AG10803 (cell line): ENCODE measurements around the gene RCC1.
"Not testable (repeated sequence)": the region's sequence is repeated elsewhere in the genome, so short reads cannot be mapped to it uniquely, and the experiment has no call there.

Experiments
- DNase-seq: peaks from one replicate; pipeline ENCODE4 v3.0.0; 2010; ENCODE audit warnings: low read depth
- H3K4me3 ChIP-seq: 2 replicates; pipeline ENCODE4 v1.5.1; 2011; ENCODE audit warnings: mild to moderate bottlenecking, low read length, control low read depth
- TF ChIP-seq, protein P1 (sequence below): conservative IDR thresholded peaks from 2 replicates; pipeline ENCODE4 v1.5.1; 2011; ENCODE audit warnings: mild to moderate bottlenecking, low read length, control low read depth, inconsistent platforms

The RCC1 gene

DNA sequence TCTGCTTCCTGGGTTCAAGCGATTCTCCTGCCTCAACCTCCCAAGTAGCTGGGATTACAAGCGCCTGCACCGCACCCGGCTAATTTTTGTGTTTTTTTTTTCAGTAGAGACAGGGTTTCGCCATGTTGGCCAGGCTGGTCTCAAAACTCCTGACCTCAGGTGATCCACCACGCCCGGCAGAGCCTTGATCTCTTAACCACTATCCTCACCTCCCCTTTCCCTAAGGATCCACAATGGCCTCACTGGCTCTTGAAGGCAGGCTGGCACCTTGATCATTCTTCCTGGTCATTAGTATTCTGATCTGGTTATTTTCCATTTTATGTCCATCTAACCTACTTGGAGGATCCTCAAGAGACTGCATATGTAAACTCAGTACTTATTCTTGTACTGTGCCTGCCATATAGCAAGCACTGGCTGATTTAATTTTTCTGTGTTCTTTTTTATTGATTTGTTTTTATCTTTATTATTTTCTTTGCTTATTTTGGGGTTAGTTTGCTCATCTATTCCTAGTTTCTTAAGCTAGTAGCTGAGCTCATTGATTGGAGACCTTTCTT is 6.3 kb downstream of the RCC1 start:
- TF ChIP-seq, protein P1, sequence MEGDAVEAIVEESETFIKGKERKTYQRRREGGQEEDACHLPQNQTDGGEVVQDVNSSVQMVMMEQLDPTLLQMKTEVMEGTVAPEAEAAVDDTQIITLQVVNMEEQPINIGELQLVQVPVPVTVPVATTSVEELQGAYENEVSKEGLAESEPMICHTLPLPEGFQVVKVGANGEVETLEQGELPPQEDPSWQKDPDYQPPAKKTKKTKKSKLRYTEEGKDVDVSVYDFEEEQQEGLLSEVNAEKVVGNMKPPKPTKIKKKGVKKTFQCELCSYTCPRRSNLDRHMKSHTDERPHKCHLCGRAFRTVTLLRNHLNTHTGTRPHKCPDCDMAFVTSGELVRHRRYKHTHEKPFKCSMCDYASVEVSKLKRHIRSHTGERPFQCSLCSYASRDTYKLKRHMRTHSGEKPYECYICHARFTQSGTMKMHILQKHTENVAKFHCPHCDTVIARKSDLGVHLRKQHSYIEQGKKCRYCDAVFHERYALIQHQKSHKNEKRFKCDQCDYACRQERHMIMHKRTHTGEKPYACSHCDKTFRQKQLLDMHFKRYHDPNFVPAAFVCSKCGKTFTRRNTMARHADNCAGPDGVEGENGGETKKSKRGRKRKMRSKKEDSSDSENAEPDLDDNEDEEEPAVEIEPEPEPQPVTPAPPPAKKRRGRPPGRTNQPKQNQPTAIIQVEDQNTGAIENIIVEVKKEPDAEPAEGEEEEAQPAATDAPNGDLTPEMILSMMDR, result no peak
- H3K4me3 ChIP-seq, result no peak overlapping the region

DNA sequence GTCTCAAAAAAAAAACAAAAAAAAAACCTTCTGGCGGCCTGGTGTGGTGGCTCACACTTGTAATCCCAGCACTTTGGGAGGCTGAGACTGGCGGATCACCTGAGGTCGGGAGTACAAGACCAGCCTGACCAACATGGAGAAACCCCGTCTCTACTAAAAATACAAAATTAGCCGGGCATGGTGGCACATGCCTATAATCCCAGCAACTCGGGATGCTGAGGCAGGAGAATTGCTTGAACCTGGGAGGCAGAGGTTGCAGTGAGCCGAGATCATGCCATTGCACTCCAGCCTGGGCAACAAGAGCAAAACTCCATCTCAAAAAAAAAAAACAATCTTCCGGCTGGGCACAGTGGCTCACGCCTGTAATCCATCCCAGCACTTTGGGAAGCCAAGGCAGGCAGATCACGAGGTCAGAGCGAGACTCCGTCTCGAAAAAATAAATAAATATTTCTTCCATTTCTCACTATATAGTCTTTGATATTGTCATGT is 8.6 kb downstream of the RCC1 start:
- DNase-seq, result not testable (repeated sequence)

More for the DNA sequence above, 6.3 kb downstream of the RCC1 start:
- no peak for DNase-seq

DNA sequence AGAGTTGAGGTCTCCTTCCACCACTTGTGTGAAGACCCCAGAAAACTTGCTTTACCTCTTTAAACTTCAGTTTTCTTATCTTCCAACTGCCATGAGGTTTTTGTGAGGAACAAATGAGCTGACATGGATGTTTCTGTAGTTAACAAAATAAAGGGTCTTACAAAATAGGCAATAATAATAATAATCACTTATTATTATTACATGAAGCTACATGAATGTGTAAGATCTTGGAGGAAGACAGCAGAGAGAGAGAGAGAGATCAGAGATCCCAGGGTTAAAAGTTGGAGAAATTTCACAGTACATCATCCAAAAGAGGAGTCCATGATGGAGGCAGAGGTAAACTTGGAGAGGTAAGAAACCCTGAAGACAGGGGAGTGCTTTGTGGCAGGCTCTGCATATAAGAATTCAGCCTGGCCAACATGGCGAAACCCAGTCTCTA is 10.7 kb downstream of the RCC1 start:
- H3K4me3 ChIP-seq, result no peak overlapping the region
- TF ChIP-seq, protein P1, result no peak
- DNase-seq, result no peak

More for the DNA sequence above, 8.6 kb downstream of the RCC1 start:
- not testable (repeated sequence) for H3K4me3 ChIP-seq

DNA sequence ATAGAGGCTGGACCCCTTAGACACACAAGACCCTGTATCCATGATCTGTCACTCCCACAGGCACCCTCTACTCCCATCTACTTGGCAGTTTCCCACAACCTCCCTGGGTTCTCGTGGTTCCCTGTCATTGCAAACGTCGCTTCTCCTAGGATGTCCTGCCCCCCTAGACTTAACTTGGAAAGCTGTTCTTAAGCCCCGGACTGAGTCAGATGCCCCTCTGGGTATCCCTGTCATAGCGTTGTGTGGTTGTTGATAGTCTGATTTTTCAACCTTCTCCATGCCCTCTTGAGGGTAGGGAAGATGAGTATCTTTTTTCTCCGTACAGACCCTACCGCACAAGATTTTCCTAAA is 11.8 kb downstream of the RCC1 start:
- DNase-seq, result no peak
- TF ChIP-seq, protein P1, result no peak

DNA sequence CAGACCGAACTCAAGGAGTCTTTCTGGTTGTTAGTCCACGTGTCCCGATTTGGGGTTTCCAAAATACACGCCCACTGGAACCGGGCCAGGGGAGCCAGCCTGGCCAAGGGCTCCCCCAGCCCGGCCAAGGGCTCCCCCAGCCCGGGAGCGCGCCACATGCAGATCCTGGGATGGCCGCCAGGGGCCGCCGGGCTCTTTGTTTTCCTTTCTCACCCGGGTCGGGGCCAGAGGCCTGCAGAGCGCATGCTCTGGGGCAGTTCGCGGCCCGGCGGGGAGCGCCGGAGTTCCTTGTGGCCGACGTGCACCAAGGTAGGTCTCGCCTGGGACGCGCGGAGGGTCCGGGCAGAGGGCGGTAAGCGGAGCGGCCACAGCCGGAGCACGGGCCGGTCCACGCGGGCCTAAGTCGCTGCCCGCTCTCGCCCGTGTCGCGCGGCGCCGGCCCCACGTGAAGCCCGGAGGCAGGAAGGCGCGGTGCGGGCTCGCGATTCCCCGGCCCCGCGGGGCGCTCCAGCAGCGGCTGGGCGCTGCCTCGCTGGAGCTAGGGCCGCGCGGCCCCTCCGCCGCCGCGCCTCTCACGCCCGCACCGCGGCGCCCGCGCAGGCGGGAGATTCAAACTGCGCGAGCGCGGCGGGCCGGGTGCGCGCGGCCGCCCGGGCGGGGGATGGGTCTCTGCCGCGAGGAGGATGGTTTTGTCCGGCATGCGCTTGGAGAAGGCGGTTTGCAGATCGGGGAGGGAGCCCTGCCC is 12.3 kb downstream of the RCC1 start:
- peak overlapping the region; percentile 76 for H3K4me3 ChIP-seq
- DNase-seq, result peak; percentile 84
- TF ChIP-seq, protein P1, result peak; percentile 77

More for the DNA sequence above, 11.8 kb downstream of the RCC1 start:
- H3K4me3 ChIP-seq, result peak overlapping the region; percentile 76

DNA sequence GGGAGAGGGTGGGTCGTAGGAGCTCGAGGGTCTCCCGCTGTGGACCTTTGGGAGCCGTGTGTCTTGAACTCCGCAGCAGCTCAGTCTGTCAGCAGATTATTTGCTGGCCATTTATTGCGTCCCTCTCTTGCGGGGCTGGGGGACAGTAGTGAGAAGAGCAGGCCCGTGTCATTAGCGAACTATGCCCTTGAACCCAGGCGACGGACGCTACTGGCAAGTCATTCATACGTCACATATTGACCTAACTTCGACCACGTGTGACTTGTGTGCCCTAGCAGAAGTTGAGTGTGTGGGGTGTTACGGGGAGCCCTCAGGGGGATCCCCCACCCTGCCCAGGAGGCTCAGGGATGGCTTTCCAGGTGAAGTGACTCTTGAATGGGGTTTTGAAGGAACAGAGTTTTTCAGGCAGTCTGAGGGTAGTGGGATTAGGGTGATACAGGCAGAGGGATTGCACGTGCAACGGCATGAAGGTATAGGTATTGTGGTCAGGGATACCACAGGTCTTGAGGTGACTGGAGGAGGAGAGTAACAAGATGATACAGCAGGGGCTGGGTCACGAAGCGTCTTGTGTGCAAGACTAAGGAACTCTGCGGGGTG is 13.0 kb downstream of the RCC1 start:
- DNase-seq, result no peak
- TF ChIP-seq, protein P1, result no peak
- H3K4me3 ChIP-seq, result peak overlapping the region; percentile 76

DNA sequence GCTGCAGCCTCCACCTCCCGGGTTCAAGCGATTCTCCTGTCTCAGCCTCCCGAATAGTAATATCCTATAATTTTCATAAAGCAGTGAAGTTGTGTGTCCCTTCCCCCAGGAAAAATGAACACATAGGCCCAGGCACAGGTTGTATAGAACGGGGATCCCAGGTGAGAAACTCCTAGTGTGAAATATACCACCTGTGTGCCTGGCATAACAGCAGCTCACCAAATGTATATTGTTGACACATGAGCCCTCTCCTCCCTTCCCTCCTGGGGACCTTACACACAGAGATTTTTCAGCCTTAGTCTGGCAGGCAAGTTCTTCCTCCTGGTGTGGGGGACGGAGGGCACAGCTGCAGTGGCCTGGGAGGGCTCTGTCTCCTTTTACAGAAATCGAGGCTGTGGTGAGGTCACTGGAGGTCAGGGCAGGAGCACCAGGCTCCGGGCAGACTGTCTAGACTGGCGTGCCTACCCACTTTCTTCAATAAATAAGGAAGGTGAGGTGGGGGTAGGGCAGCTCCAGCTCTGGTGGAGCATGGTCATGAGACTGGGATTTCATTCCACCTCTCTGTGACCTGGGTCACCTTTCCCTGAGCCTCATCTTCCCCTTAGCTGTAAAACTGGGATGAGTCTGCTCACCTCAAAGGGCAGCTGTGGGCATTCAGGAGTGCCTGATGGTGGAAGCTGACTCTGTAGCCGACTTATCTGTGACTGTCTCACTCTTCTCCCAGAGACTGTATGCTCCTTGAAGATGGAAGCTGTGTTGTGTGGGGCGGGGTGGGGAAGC is 14.3 kb downstream of the RCC1 start:
- H3K4me3 ChIP-seq, result no peak overlapping the region
- TF ChIP-seq, protein P1, result no peak
- DNase-seq, result no peak

DNA sequence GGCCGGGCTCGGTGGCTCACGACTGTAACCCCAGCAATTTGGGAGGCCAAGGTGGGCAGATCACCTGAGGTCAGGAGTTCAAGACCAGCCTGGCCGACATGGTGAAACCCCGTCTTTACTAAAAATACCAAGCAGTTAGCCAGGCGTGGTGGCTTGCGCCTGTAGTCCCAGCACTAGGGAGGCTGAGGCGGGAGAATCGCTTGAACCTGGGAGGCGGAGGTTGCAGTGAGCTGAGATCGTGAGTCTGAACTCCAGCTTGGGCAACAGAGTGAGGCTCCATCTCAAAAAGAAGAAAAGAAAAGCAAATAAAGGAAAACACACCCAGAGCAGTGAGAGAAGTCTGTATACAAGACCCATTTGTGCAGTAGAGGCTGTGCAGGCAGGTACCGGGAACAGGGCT is 15.0 kb downstream of the RCC1 start:
- not testable (repeated sequence) for H3K4me3 ChIP-seq, DNase-seq
